DOHH2 (cell line): ENCODE results near the gene SMARCA5.

Experiments used
- H3F3A ChIP-seq: fragments of 200-600 bp; sonication (generic), shearing (Covaris generic); 2 replicates; pipeline ENCODE4 v1.6.0; 2016; ENCODE audit warnings: antibody characterized with exemption, mild to moderate bottlenecking; ENCODE audit not compliant: control insufficient read depth, insufficient read depth
- H3K27ac ChIP-seq: fragments of 200-600 bp; sonication (generic); 2 replicates; pipeline ENCODE4 v1.5.1; 2014; ENCODE audit warnings: low read depth, mild to moderate bottlenecking, low read length, moderate library complexity
- H3K27me3 ChIP-seq: fragments of 200-600 bp; sonication (generic); 2 replicates; pipeline ENCODE4 v1.6.1; 2014; ENCODE audit warnings: mild to moderate bottlenecking, low read length, mixed read lengths; ENCODE audit not compliant: control insufficient read depth
- H3K36me3 ChIP-seq: fragments of 200-600 bp; sonication (generic); 2 replicates; pipeline ENCODE4 v1.6.1; 2014; ENCODE audit warnings: mild to moderate bottlenecking, low read length, moderate library complexity, mixed read lengths; ENCODE audit not compliant: control insufficient read depth
- H3K4me1 ChIP-seq: fragments of 200-600 bp; sonication (generic); 2 replicates; pipeline ENCODE4 v1.6.1; 2014; ENCODE audit warnings: mild to moderate bottlenecking, low read length, mixed read lengths; ENCODE audit not compliant: control insufficient read depth
- H3K4me2 ChIP-seq: fragments of 200-600 bp; sonication (generic); 2 replicates; pipeline ENCODE4 v1.6.0; 2014; ENCODE audit warnings: mild to moderate bottlenecking, low read length, moderate library complexity
- H3K4me3 ChIP-seq: fragments of 200-600 bp; sonication (generic); 2 replicates; pipeline ENCODE4 v1.5.1; 2014; ENCODE audit warnings: mild to moderate bottlenecking, low read length, mixed read lengths
- H3K79me2 ChIP-seq: fragments of 200-600 bp; sonication (generic); 2 replicates; pipeline ENCODE4 v1.6.1; 2014; ENCODE audit warnings: mild to moderate bottlenecking, low read length, mixed read lengths; ENCODE audit not compliant: control insufficient read depth
- H3K9me2 ChIP-seq: fragments of 200-600 bp; sonication (generic); replicated peaks from 2 replicates; pipeline ENCODE4 v1.6.1; 2014; ENCODE audit warnings: mild to moderate bottlenecking, low read length, mixed read lengths; ENCODE audit not compliant: control insufficient read depth
- H3K9me3 ChIP-seq: fragments of 200-600 bp; sonication (generic); 2 replicates; pipeline ENCODE4 v1.6.1; 2014; ENCODE audit warnings: antibody characterized with exemption, low read length, mixed read lengths; ENCODE audit not compliant: control insufficient read depth, insufficient read depth
- H4K20me1 ChIP-seq: fragments of 200-600 bp; sonication (generic); 2 replicates; pipeline ENCODE4 v1.6.0; 2014; ENCODE audit warnings: low read depth, mild to moderate bottlenecking, antibody characterized with exemption, low read length, moderate library complexity; ENCODE audit not compliant: control insufficient read depth, insufficient read depth
- CTCF ChIP-seq: fragments of 200-600 bp; sonication (generic); IDR thresholded peaks from one replicate; pipeline ENCODE4 v1.5.1; 2014; ENCODE audit warnings: antibody characterized with exemption, mild to moderate bottlenecking, low read depth, low read length; ENCODE audit not compliant: poor library complexity, severe bottlenecking
- EZH2phosphoT487 ChIP-seq: fragments of 200-600 bp; sonication (generic); IDR thresholded peaks from 2 replicates; pipeline ENCODE4 v1.6.1; 2017; ENCODE audit warnings: borderline replicate concordance, mild to moderate bottlenecking, antibody characterized with exemption, low read length, moderate library complexity, mixed read lengths

The SMARCA5 gene

GRCh38 chr4:143481361-143481760, 32.1 kb upstream of the SMARCA5 start:
- Histone ChIP-seq H3F3A (no peaks in the 10 kb centered on the region), H3K4me1 (peaks cover 13% of the 10 kb centered on the region; the same call in 1 of the 2 replicates), H3K4me2 (no peak overlapping the region), H3K27ac (no peak overlapping the region), H3K9me2 (no peaks in the 10 kb centered on the region), H3K4me3 (no peak overlapping the region), H3K79me2 (no peaks in the 10 kb centered on the region), H4K20me1 (no peaks in the 10 kb centered on the region), H3K27me3 (no peaks in the 10 kb centered on the region), H3K9me3 (no peaks in the 10 kb centered on the region), H3K36me3 (no peaks in the 10 kb centered on the region)
- TF ChIP-seq EZH2phosphoT487 (no peak), CTCF (no peak)

GRCh38 chr4:143482840-143483239, 30.7 kb upstream of the SMARCA5 start:
- H3K79me2 ChIP-seq, result no peaks in the 10 kb centered on the region
- H3K36me3 ChIP-seq, result no peaks in the 10 kb centered on the region
- H4K20me1 ChIP-seq, result no peaks in the 10 kb centered on the region
- H3K27ac ChIP-seq, result no peak overlapping the region
- no peaks in the 10 kb centered on the region for H3K27me3 ChIP-seq
- no peak overlapping the region for H3K4me2 ChIP-seq
- H3K4me1 ChIP-seq, result peaks cover 13% of the 10 kb centered on the region; the same call in 1 of the 2 replicates
- H3K4me3 ChIP-seq, result no peak overlapping the region
- H3F3A ChIP-seq, result no peaks in the 10 kb centered on the region
- TF ChIP-seq EZH2phosphoT487, result no peak
- peak; percentile 72 for TF ChIP-seq CTCF
- no peaks in the 10 kb centered on the region for H3K9me2 ChIP-seq
- no peaks in the 10 kb centered on the region for H3K9me3 ChIP-seq

- Histone ChIP-seq H3K27ac (no peak overlapping the region), H3F3A (no peaks in the 10 kb centered on the region), H3K4me3 (no peak overlapping the region), H3K9me2 (no peaks in the 10 kb centered on the region), H3K27me3 (no peaks in the 10 kb centered on the region), H3K4me2 (no peak overlapping the region), H4K20me1 (no peaks in the 10 kb centered on the region), H3K9me3 (no peaks in the 10 kb centered on the region), H3K4me1 (peaks cover 10% of the 10 kb centered on the region; the same call in 1 of the 2 replicates), H3K36me3 (no peaks in the 10 kb centered on the region), H3K79me2 (no peaks in the 10 kb centered on the region)
- TF ChIP-seq EZH2phosphoT487 (no peak), CTCF (no peak)
Observed at GRCh38 chr4:143486314-143486713, 27.2 kb upstream of the SMARCA5 start.
